GM20431 (cell line): Measurements from ENCODE around the gene SF3B5.
"Not testable (repeated sequence)": the region's sequence is repeated elsewhere in the genome, so short reads cannot be mapped to it uniquely, and the experiment has no call there.

Experiments used
- in situ Hi-C: fragments of 300-500 bp; cut with MseI, MboI; formaldehyde crosslinking; loops from one replicate; pipeline ENCODE4 v1.15.0; 2020; ENCODE audit warnings: low sequenced_read_pairs; ENCODE audit not compliant: unreplicated experiment

The SF3B5 gene

DNA sequence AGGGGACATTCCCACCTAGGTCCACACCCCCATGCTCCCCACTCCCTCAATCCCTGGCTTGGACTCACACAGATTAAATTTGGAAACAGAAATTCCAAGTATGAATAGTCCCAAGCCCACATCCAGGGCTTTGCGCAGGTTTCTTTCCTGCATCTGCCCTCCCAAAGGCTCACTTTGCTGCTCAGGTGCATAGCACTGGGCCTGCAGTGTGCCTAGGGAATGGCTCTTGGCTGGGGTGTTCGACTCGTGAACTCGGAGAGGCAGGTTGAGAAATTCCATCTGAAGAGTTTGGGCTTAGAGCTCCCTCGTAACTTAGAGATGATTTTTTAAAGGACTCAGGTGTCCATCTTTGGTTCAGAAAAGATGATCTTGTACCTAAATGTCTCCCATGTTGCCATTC, 14.8 kb upstream of the SF3B5 start:
- in situ Hi-C loops, result loop anchor here (10.0 kb wide), 1 partner anchor 115 kb away; no protein-coding TSS in a partner anchor

DNA sequence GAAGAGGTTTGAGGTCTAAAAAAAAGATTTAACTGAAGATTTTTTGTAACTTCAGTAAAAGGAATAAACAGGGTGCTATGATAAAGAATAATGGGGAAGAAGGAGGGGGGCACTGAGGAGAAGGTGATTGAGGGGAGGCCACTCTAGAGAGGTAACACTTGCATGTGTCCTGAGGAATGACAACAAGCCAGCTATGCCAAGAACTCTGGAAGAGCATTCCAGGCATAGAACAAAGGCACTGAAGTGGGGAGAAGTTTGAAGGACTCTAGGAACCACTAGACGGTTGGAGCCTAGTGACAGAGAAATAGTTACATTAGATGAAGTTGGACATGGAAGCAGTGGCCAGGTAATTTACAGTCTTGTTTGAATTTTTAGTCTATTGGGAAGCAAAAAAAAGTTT, 10.8 kb upstream of the SF3B5 start:
- in situ Hi-C loops, result loop anchor here (10.0 kb wide), 1 partner anchor 379 kb away; no protein-coding TSS in a partner anchor

DNA sequence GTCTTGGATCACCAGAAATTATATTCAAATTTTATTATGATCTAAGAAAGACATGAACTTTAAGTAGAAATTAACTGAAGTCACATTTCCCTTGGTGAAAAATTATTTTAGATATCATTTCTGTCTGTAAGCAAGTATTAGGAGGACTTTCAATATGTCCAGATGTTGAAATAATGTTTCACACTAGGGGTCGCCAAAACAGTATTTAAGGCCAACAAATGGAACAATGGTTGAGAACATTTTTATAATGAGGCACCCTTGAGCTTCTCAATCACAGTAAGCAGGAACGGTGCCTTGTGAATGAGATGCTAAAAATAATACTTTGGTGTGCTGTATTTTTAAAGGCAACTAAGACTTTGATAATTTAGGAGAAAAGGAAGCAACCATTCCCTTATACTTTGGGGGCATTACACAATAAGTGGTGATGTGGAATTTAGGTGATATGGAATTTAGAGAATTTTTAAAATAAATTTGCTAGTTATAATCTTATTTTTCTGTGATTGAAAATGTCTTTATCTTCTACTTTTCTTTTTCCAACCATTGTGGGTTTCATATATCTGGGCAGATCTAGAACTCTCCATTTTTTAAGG, 9.6 kb upstream of the SF3B5 start:
- in situ Hi-C loops, result loop anchor here (10.0 kb wide), 1 partner anchor 380 kb away; no protein-coding TSS in a partner anchor

DNA sequence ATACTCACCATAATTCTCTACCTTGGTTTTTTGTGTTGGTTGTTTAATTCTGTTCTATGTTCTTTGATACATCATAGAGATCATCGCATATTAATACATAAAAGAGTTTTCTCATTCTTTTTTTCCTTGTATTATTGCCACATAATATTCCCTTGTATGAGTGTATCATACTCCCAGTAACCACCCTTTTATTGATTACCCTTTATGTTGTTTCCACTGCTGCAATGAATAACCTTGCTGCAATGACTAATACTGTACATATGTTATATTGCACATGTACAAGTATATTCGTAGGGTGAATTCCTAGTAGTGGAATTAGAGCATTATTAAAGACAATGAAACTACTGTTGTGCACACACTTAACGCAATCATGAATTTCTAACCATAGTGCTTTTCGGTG, 9.1 kb upstream of the SF3B5 start:
- in situ Hi-C loops, result loop anchor here (10.0 kb wide), 1 partner anchor 380 kb away; no protein-coding TSS in a partner anchor

DNA sequence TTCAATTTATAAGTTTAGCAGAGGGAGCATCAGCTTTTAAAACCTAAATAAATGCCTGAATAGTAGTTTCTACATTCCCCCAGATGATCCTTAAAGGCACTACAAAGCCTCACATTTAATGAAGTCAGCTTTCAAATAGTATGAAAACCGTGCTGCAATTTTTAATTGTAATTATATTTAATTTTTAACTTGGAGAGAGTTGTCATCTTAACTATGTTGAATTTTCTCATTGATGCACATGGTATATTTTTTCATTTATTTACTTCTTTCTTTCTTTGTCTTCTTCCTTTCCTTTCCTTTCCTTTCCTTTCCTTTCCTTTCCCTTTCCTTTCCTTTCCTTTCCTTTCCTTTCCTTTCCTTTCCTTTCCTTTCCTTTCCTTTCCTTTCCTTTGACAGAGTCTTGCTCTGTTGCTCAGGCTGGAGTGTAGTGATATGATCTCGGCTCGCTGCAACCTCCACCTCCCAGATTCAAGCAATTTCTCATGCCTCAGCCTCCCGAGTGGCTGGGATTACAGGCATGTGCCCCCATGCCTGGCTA, 7.7 kb upstream of the SF3B5 start:
- in situ Hi-C loops, result loop anchor here (10.0 kb wide), 1 partner anchor 382 kb away; no protein-coding TSS in a partner anchor

DNA sequence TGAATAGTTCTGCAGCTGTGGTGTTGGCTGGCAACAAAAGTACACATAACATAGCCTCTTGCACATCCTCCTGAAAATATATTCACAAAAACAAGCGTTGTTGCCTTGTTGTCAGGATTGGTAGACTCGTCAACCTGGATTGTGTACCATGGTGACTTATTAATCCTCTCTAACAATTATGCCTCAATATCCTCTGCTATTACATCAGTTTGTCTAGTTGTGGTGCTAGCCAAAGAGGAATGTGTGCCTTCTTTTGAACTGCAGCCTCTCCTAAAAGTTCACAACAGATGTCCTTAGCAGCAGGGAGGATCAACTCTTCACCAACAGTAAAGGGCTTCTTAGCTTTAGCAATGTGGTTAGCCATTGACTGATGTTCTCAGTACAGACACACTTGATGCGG, 3.6 kb upstream of the SF3B5 start:
- in situ Hi-C loops, result no loop called here

DNA sequence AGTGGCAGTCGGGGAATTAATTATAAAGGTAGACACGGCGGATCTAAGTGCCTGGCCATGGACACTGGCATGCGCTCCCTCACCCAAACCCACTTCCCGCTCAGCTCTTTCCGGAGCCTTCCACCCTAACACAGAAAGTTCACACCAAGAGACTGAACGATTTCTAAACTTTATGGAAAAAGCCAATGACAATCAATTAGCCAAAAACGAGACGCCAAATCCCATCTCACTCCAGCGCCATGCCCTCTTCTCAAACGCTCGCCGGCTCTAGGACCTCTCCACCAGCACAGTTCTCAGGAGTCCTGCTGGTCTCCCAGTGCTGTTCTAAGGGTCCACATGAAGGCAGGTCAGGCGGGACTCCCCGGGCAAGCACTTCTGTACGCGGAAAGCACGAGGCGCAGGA, 641 bp downstream of the SF3B5 start:
- in situ Hi-C loops, result no loop called here

DNA sequence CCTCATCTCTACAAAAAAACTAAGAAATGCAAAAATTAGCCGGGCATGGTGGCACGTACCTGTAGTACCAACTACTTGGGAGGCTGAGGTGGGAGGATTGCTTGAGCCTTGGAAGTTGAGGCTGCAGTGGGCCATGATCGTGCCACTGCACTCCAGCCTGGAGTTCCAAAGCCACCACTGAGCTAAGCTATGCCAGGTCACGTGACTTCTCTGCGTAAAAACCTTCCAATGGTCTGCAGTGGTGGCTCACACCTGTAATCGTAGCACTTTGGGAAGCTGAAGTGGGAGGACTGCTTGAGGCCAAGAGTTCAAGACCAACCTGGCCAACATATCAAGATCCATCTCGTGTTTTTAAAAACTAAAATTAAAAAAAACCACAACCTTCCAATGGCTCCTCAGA, 1.7 kb downstream of the SF3B5 start:
- in situ Hi-C loops, result no loop called here

DNA sequence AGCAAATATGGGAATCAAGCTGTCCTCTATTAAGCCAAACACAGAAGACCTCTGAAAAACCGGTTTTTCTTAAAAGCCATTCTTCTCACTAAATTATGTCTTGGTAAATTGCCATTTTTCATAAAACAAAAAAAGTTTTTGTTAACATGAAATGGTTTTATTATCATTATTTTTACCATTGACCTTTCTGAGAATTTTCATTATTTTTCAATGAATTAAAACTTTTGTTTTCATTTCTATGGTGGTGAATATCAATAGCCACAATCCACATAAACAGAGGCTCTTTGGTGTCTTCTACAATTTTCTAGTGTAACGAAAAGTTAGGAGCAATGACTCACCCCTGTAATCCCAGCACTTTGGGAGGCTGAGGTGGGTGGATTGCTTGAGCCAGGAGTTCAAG, 2.1 kb downstream of the SF3B5 start:
- in situ Hi-C loops, result no loop called here

DNA sequence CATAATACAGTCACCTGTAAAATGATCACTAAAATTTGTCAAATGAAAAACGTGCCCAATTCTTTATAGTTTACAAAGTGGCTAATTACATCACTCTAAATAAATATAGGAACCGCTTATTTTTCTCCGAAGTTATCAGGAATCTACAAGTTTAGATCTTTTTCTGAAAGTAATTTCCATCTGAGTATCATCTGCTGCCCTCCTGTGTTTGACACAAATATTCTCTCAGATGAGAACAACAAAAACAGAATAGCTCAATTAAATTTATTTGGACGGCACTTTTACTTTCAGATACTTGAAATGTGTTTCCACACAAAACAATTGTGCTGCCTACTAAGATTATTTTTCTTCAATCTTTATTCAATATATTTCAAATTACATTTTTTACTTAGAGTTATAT, 5.0 kb downstream of the SF3B5 start:
- in situ Hi-C loops, result no loop called here

DNA sequence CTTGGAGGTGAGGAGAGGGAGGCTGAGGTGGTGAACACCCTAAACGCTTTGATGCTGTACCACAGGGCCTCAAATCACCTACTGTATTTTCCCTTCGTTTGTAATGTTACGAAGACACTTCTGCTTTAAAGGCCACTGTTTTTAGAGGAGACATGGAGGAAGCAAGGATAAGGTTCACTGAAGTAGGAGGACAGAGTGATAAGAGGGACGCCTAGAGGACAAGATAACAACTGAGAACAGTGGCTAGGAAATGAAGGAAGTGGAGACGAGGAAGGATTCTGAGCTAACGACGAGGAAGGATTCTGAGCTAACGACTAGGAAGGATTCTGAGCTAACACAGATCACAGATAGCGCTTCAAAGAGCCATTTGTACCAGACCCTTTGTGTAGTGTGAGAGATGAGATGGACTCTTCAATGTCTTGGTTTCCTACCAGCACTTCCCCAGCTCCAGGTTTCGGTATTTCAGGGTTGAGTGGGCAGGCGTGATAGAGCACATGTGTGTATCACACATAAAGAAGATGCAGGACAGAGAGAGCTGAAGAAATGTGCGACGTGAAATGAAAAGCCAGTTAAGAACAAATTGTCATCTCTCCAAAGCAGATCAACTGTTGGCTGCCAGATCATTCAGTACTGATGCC, 7.5 kb downstream of the SF3B5 start:
- in situ Hi-C loops, result no loop called here

DNA sequence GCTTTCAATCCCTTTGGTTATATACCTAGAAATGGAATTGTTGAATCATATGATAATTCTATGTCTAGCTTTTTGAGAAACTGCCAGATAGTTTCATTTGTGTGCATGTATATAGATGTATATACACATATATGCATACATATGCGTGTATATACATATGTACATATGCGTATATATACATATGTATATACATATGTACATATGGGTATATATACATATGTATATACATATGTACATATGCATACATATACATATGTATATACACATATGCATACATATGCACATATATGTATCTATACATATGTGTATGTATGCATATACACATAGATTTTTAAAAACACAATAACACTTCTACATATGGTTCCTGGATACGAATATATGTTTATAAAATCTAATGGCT, 8.4 kb downstream of the SF3B5 start:
- in situ Hi-C loops, result no loop called here

DNA sequence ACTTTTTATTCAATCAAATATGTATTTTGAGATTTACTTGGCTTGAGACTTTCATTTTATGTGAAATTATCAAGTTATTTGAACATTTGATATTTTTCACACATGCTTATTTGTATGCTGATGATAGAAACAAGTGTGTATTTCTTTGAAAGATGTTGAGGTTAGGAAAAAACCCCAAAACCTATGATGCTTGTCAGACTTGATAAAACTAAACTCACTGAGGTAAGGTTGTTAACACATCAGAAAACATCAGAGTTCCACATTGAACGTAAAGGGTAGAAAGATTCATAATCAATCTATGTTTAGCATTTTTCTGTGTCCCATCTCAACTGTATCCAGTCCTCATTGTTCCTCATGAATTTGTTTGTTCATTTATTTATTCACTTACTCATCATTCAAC, 12.2 kb downstream of the SF3B5 start:
- in situ Hi-C loops, result no loop called here

DNA sequence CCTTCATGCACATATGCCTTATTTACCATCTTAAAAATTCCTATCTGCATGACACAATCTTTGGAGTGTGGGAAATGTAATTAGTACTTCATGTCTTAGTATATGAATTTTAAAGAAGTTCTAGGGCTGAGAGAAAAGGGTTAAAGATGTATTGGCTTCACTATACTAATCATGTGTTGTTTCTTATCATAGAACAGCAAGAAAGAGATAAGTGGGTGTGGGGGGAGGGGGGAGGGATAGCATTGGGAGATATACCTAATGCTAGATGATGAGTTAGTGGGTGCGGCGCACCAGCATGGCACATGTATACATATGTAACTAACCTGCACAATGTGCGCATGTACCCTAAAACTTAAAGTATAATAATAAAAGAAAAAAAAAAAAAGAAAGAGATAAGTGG, 13.0 kb downstream of the SF3B5 start:
- in situ Hi-C loops, result not testable (repeated sequence)

DNA sequence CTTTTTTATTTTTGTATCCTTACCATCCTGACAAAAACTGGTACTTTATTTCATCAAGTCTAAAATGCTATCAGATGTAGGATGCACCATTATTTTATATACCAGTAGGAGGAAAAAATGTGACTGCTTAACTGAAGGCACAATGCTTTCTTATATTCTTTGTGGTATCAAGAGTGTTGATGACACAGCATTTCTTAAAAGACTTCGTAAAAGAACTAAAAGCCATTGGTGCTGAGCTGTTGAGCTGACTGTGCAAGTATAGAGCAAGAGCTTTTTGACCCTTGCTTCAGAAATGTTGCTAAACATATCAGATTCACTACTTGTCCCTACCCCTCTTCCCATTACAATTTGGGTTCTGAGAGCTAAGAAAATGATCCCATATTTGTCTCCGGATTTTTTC, 17.5 kb downstream of the SF3B5 start:
- in situ Hi-C loops, result no loop called here

DNA sequence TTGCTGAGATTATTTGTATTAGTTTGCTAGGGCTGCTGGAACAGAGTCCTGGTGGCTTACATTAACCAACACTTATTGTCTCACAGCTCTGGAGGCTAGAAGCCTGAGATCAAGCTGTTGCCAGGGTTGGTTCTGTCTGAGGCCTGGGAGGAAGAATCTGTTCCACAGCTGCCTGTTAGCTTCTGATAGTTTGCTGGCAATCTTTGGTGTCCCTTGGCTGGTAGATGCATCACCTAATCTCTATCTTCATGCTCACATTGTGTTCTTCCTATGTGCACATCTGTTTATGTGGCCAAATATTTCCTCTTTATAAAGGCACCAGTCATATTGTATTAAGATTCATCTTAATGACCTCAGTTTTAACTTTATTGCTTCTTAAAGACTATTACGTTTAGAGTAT, 19.5 kb downstream of the SF3B5 start:
- in situ Hi-C loops, result no loop called here

DNA sequence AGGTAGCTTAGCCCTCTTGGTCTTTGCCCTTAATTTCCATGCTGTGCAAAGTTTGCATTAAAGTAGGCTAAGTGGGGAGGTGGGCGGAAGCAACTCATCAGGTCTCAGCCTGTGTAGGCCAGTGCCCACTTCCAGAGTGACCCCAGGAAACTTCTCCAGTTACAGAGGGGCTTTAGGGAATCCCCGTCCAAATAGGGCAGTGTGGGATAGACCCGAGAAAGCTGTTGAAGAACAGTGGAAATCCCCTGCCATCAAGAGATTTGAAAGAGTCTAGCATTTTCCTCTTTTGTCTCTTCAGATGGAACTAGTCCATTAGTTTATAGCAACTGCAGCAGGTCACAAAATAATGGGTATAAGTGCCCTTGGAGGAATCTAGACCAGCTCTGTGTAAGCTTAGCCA, 20.2 kb downstream of the SF3B5 start:
- in situ Hi-C loops, result no loop called here

DNA sequence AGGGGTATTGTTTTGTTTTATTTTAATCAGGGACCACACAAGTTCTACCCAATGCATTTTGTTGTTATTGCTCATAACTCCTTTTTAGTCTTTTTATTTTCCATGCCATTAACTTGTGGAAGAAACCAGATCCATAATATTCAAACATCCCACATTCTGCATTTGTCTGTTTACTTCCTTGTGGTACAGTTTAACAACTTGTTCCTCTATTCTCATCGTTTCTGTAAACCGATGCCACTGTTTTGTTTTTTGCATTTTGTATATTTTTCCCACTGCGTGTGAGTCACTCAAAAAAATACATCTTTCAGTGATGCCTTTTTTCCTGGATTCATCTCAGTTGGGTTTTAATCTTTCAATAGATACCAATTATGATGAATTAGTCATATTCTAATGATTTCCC, 22.3 kb downstream of the SF3B5 start:
- in situ Hi-C loops, result no loop called here

DNA sequence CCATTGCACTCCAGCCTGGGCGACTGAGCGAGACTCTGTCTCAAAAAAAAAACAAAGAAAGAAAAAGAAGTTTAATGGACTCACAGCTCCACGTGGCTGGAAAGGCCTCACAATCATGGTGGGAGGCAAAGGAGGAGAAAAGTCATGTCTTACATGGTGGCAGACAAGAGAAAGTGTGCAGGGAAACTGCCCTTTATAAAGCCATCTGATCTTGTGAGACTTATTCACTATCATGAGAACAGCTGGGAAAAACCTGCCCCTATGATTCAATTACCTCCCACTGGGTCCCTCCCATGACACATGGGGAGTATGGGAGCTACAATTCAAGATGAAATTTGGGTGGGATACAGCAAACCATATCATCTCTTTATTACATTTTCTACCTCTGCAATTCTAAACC, 25.9 kb downstream of the SF3B5 start:
- in situ Hi-C loops, result no loop called here

DNA sequence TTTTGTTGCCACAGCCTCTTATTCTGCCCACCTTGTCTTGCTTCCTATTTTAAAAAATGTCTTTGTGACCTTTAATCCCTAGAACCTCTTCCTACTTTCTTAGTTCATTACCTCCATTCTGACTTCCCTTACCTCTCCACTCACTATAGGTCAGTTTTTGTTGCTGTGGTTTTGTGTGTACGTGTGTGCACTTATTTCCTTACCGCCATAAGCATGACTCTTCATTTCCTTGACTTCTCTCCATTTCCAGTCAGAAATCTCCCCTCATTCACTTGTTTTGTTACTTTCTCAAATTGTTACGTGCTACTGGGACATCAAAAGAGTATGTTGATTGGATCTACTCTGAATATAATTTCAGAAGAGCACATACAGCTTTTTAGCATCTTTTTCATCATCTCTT, 26.6 kb downstream of the SF3B5 start:
- in situ Hi-C loops, result no loop called here

DNA sequence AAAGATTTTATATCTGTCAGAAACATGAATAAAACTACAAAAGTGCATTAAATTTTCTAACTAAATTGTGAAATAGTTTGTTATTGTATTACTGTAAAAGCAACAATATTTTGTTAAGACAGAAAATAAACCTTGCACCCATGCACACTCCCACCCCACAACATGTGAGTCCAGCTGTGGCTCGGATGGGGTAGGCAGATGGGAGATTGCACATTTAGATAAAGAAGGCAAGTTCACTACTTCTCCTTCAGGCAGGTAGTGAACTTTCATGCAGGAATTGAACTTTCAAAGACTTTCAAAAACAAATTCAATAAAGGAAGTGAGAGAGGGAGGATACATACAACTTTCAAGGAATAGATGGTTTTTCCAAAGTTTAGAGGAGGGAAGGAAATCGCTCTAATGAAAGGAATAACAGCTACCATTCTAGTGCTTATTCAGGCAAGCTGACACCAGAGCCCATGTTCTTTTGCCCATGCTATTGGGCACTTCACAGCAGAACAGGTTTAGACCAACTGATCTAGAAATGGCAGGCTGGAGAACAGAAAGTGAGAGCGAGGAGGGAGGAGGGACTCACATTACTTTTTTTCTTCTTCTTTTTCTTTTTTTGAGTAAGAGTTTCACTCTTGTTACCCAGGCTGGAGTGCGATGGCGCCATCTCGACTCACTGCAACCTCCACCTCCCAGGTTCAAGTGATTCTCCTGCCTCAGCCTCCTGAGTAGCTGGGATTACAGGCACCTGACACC, 28.5 kb downstream of the SF3B5 start:
- in situ Hi-C loops, result no loop called here
